Suprapubic skin (tissue), 4 donors: ENCODE results near the gene WDR90. TPM values are rescaled to one million over a fixed set of nuclear protein-coding genes. Genes with fewer than 3 reads are reported as not detected.
"Not testable (repeated sequence)": the region's sequence is repeated elsewhere in the genome, so short reads cannot be mapped to it uniquely, and the experiment has no call there.

ENCODE experiments used
- DNase-seq, 2 donors: peaks; one replicate each; pipeline ENCODE4 v3.0.0-alpha.2; 2019; ENCODE audit warnings: low spot score in 2 of 2
- H3K27ac ChIP-seq: fragments of 200-600 bp; sonication (generic); one replicate; pipeline ENCODE4 v1.5.1; 2019
- H3K27me3 ChIP-seq: fragments of 200-600 bp; sonication (generic); one replicate; pipeline ENCODE4 v1.5.1; 2019
- H3K36me3 ChIP-seq: fragments of 200-600 bp; sonication (generic); one replicate; pipeline ENCODE4 v1.5.1; 2019
- H3K4me1 ChIP-seq: fragments of 200-600 bp; sonication (generic); one replicate; pipeline ENCODE4 v1.5.1; 2019
- H3K4me3 ChIP-seq: fragments of 200-600 bp; sonication (generic); one replicate; pipeline ENCODE4 v1.5.1; 2019; ENCODE audit warnings: mild to moderate bottlenecking
- H3K9me3 ChIP-seq: fragments of 200-600 bp; sonication (generic); one replicate; pipeline ENCODE4 v1.5.1; 2019
- CTCF ChIP-seq, 2 donors: fragments of 200-600 bp in 1 of 2; fragments of 450-650 bp in 1 of 2; sonication (generic) in 1 of 2; IDR thresholded peaks; one replicate each; pipeline ENCODE4 v1.5.1; 2016 to 2019; ENCODE audit warnings: antibody characterized with exemption in 2 of 2, mild to moderate bottlenecking in 1 of 2, moderate library complexity in 1 of 2
- EP300 ChIP-seq: sonication (generic); formaldehyde crosslinking; IDR thresholded peaks from one replicate; pipeline ENCODE4 v1.6.1; 2017; ENCODE audit warnings: antibody characterized with exemption
- POLR2A ChIP-seq, 2 donors: fragments of 450-650 bp; IDR thresholded peaks; one replicate each; pipeline ENCODE4 v1.6.1; 2017; ENCODE audit warnings: antibody characterized with exemption in 2 of 2, mild to moderate bottlenecking in 2 of 2, moderate library complexity in 2 of 2
- POLR2AphosphoS5 ChIP-seq, 3 donors: sonication (generic); formaldehyde crosslinking; IDR thresholded peaks; one replicate each; pipeline ENCODE4 v1.6.1; 2017; ENCODE audit warnings: antibody characterized with exemption in 3 of 3
- WGBS: methylation state at CpG from one replicate; pipeline ENCODE4 v1.1.5; 2018; 5-methylcytosine and 5-hydroxymethylcytosine counted together
- total RNA-seq, 4 donors: library from RNA; depleted of rRNA; stranded (reverse); fragments of >200 nt; gene quantifications; one replicate each; pipeline ENCODE4 v1.1.0, GENCODE V29; 2016

Gene WDR90
- total RNA-seq, 4 donors from 2014 or later = 18.3 to 63.0 (median 32.2) TPM

DNA sequence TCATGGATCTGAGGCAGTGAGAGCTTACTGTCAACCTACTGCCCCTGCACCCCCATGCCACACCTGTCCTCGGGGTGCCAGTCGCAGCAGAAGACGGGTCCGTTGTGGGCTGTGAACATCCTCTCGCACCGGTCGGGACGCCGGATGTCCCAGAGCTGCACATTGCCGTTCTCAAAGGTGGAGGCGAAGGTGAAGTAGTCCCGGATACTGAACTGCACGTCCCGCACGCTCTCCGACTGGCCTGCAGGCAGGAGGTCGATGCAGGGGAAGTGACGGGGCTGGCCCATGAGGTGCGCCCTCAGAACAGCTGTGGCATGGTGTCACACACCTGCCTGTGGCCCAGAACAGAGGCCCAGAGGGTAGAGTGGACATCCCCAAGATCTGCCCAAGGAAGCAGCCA lies 38.3 kb downstream of the WDR90 start:
- peaks cover 70% of the 10 kb centered on the region for H3K4me1 ChIP-seq
- DNase-seq = no peak
- H3K27me3 ChIP-seq = peaks cover 8% of the 10 kb centered on the region
- no peak for TF ChIP-seq CTCF (IDR thresholded peaks at IDR 0.05)
- TF ChIP-seq POLR2AphosphoS5 (IDR thresholded peaks at IDR 0.05) = no peak
- TF ChIP-seq EP300 = no peak
- no peak for TF ChIP-seq POLR2A (IDR thresholded peaks at IDR 0.05)
- H3K9me3 ChIP-seq = no peaks in the 10 kb centered on the region
- peaks cover 23% of the 10 kb centered on the region for H3K36me3 ChIP-seq
- 86% methylated on average over 19 of the region's 19 CpGs for WGBS
- no peak overlapping the region for H3K4me3 ChIP-seq
- H3K27ac ChIP-seq = no peak overlapping the region

DNA sequence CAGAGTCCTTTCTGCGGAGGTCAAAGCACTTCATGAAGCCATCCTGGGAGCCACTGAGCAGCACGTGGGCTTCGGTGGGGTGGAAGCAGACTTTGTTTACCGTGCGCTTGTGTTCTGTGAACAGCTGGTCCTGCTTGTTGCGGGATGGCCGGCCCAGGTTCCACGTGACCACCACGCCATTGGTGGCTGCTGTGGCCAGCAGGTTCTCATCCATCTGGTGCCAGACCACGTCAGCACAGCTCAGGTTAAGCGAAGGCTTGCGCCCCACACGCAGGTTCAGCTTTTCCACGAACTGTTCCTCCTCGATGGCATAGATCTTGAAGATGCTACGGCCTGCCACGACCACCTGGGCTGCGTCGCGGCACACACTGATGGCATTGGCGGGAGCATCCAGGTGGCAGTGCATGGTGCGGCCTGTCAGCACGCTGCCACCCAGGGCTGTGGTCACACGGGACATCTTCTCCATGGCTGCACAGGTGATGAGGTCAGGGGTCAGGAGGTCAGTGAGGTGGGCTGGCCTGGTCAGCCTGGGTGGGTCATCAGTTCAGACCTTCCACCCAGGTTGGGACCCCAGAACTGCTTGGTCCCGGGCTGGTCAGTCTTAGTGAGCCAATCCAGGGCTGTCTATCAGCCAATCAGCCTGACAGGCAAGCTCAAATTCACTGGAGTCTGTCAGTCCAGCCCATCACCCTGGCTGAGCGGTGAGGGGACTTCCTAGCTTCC lies 40.2 kb downstream of the WDR90 start:
- H3K4me1 ChIP-seq = peaks cover 68% of the 10 kb centered on the region
- TF ChIP-seq CTCF (IDR thresholded peaks at IDR 0.05) = no peak
- TF ChIP-seq POLR2AphosphoS5 (IDR thresholded peaks at IDR 0.05) = no peak

GRCh38 chr16:691242-691641 lies 42.1 kb downstream of the WDR90 start:
- DNase-seq, H3K9me3 ChIP-seq, H3K27ac ChIP-seq, H3K4me3 ChIP-seq: not testable (repeated sequence)
- H3K4me1 ChIP-seq = peaks cover 68% of the 10 kb centered on the region
- peaks cover 44% of the 10 kb centered on the region for H3K27me3 ChIP-seq
- peaks cover 16% of the 10 kb centered on the region for H3K36me3 ChIP-seq
- WGBS = 67% methylated on average over 16 of the region's 16 CpGs

More for the DNA sequence above, 40.2 kb downstream of the WDR90 start:
- H3K9me3 ChIP-seq = no peaks in the 10 kb centered on the region
- peak overlapping the region; percentile 92 for H3K27ac ChIP-seq
- DNase-seq = no peak
- peak overlapping the region; percentile 98 for H3K4me3 ChIP-seq
- peaks cover 25% of the 10 kb centered on the region for H3K27me3 ChIP-seq
- peaks cover 16% of the 10 kb centered on the region for H3K36me3 ChIP-seq
- WGBS = 87% methylated on average over 3 of the region's 26 CpGs

- H3K4me1 ChIP-seq = peaks cover 69% of the 10 kb centered on the region
- TF ChIP-seq CTCF (IDR thresholded peaks at IDR 0.05) = no peak
- TF ChIP-seq EP300 = no peak
- TF ChIP-seq POLR2A (IDR thresholded peaks at IDR 0.05) = no peak
- TF ChIP-seq POLR2AphosphoS5 (IDR thresholded peaks at IDR 0.05) = no peak
- DNase-seq = no peak
- no peaks in the 10 kb centered on the region for H3K9me3 ChIP-seq
- peaks cover 57% of the 10 kb centered on the region for H3K27me3 ChIP-seq
- no peak overlapping the region for H3K4me3 ChIP-seq
- H3K27ac ChIP-seq = no peak overlapping the region
- peaks cover 6% of the 10 kb centered on the region for H3K36me3 ChIP-seq
- 51% methylated on average over 10 of the region's 10 CpGs for WGBS
These were observed 43.4 kb downstream of the WDR90 start for GRCh38 chr16:692356-693108.

DNA sequence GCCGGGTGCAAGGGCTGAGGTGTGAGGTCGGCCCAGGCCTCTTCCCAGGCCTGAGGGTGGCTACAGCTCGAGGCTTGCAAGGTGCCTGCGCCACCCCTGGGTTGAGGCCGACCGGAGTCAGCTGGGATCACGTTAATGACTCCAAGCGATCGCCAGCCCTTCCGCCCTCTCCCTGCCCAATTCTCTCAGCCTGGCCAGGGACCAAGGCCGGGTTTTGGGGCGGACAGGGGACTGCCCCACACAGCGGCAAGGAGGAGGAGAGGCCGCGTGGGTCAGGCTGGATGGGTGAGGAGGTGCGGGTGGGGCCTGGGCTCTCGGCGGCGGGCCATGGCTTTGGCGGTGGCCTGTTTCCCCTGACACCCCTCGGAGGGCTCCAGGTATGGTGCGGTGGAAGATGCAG lies 44.2 kb downstream of the WDR90 start:
- no peak for DNase-seq
- Histone ChIP-seq H3K27me3 (peaks cover 66% of the 10 kb centered on the region), H3K27ac (peak overlapping the region; percentile 32), H3K9me3 (no peaks in the 10 kb centered on the region), H3K4me3 (no peak overlapping the region), H3K36me3 (no peaks in the 10 kb centered on the region), H3K4me1 (peaks cover 68% of the 10 kb centered on the region)
- 13% methylated on average over 9 of the region's 22 CpGs for WGBS
- no peak for TF ChIP-seq EP300
- no peak for TF ChIP-seq POLR2AphosphoS5 (IDR thresholded peaks at IDR 0.05)
- TF ChIP-seq CTCF (IDR thresholded peaks at IDR 0.05) = no peak
- no peak for TF ChIP-seq POLR2A (IDR thresholded peaks at IDR 0.05)
